Cardiac muscle cell (in vitro differentiated cells and primary cell): Measurements from ENCODE around the gene DAB1. TPM values are rescaled to one million over a fixed set of nuclear protein-coding genes. Genes with fewer than 3 reads are reported as not detected.

Experiments
- DNase-seq, 2 donors: peaks; one replicate each; pipeline versions ENCODE4 v3.0.0 to v3.0.0-alpha.2; 2010 to 2017; ENCODE audit warnings: low read depth in 1 of 2, low spot score in 1 of 2
- H3K27ac ChIP-seq: fragments of 200-600 bp; sonication (generic); 2 replicates; pipeline ENCODE4 v1.5.1; 2016
- H3K27me3 ChIP-seq: fragments of 200-600 bp; sonication (generic); 2 replicates; pipeline ENCODE4 v1.6.0; 2016; ENCODE audit warnings: control low read depth
- H3K36me3 ChIP-seq: fragments of 200-600 bp; sonication (generic); 2 replicates; pipeline ENCODE4 v1.5.1; 2016; ENCODE audit warnings: control low read depth
- H3K4me1 ChIP-seq: fragments of 200-600 bp; sonication (generic); 2 replicates; pipeline ENCODE4 v1.8.1; 2017; ENCODE audit warnings: low read depth, mild to moderate bottlenecking, mixed run types
- H3K4me3 ChIP-seq: fragments of 200-600 bp; sonication (generic); 2 replicates; pipeline ENCODE4 v1.5.1; 2016; ENCODE audit warnings: mild to moderate bottlenecking
- H3K9me3 ChIP-seq: fragments of 200-600 bp; sonication (generic); 2 replicates; pipeline ENCODE4 v1.5.1; 2017; ENCODE audit warnings: low read depth, mild to moderate bottlenecking, control low read depth
- polyA plus RNA-seq: library from polyadenylated mRNA; unstranded; fragments of >200 nt; fragmentation: Nextera tagmentation; extraction: Ambion mirVana; gene quantifications from 2 replicates; pipeline ENCODE4 v1.2.1, GENCODE V29; 2016
- total RNA-seq: library from RNA; depleted of rRNA; stranded (reverse); fragments of >200 nt; gene quantifications from 2 replicates; pipeline ENCODE4 v1.2.3, GENCODE V29; 2016
- TF ChIP-seq, protein P1 (sequence below): IDR thresholded peaks from 2 replicates; pipeline ENCODE4 v1.5.1; 2012; ENCODE audit warnings: low read depth, mild to moderate bottlenecking, low read length

DAB1 gene
- total and polyA plus RNA-seq, 2 experiments from 2014 or later = 24.1 to 26.6 TPM

DNA sequence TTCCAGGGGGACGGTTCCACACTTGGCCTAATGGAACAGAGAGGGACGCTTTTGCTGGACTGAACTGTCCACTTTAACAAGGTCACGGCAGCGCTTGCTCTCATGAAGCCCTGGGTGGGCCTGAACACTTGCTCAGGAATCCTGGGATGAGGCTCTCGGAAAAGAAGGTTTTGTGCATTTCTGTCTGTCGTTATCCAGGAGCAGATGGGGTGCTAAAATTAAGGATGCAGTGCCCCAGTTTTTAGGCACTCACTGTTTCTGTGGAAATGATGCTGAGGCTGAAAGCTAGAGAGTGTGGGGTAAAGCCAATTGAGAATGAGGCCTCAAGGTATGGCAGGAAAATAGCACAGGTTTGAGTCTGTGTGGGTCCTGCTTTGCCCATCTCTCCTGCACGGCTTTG is 111.0 kb downstream of the DAB1 start:
- Histone ChIP-seq H3K27me3 (no peaks in the 10 kb centered on the region), H3K4me3 (no peak overlapping the region), H3K9me3 (no peaks in the 10 kb centered on the region), H3K36me3 (no peaks in the 10 kb centered on the region), H3K27ac (no peak overlapping the region), H3K4me1 (no peaks in the 10 kb centered on the region)
- DNase-seq = no peak
- TF ChIP-seq, protein P1, sequence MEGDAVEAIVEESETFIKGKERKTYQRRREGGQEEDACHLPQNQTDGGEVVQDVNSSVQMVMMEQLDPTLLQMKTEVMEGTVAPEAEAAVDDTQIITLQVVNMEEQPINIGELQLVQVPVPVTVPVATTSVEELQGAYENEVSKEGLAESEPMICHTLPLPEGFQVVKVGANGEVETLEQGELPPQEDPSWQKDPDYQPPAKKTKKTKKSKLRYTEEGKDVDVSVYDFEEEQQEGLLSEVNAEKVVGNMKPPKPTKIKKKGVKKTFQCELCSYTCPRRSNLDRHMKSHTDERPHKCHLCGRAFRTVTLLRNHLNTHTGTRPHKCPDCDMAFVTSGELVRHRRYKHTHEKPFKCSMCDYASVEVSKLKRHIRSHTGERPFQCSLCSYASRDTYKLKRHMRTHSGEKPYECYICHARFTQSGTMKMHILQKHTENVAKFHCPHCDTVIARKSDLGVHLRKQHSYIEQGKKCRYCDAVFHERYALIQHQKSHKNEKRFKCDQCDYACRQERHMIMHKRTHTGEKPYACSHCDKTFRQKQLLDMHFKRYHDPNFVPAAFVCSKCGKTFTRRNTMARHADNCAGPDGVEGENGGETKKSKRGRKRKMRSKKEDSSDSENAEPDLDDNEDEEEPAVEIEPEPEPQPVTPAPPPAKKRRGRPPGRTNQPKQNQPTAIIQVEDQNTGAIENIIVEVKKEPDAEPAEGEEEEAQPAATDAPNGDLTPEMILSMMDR = no peak

DNA sequence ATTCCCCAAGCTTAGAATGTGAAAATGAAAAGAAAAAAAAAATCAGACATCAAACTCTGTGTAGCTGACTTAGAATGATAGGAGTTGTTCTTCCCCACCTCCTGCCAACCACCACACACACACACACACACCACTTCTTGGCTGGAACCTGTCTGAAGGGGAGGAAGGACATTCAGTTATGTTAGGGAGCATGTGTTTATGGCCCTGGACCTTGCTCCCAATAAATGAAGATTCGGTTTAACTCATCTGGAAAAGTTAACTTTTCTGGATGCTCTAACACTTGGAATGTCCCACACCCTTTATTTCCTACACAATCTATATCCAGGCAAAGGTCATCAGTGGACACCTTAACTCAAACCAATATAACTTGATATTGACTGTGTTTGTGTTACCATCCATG is 112.4 kb downstream of the DAB1 start:
- Histone ChIP-seq H3K27me3 (no peaks in the 10 kb centered on the region), H3K9me3 (no peaks in the 10 kb centered on the region), H3K4me1 (no peaks in the 10 kb centered on the region), H3K27ac (no peak overlapping the region), H3K4me3 (no peak overlapping the region), H3K36me3 (no peaks in the 10 kb centered on the region)
- TF ChIP-seq, protein P1 = no peak
- no peak for DNase-seq

DNA sequence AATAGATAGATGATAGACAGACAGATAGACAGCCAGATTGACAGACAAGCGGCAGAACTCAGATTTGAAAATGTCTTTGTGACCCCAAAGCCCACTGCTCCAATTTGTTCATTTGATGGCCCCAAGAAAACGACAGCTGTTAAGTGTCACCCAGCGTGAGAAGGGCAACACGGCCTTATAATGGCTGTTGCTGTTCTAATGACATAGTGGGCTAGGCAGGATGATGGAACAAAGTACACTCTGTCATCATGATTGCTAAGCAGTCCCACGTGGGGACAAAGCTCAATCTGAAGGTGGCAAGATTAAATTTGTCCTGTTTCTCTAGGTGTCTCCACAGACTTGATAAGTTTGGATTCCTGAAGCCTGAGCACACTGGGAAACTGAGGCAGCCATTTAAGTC is 112.9 kb downstream of the DAB1 start:
- Histone ChIP-seq H3K27ac (no peak overlapping the region), H3K9me3 (no peaks in the 10 kb centered on the region), H3K36me3 (no peaks in the 10 kb centered on the region), H3K4me1 (no peaks in the 10 kb centered on the region), H3K27me3 (no peaks in the 10 kb centered on the region), H3K4me3 (no peak overlapping the region)
- TF ChIP-seq, protein P1 = no peak
- DNase-seq = no peak

DNA sequence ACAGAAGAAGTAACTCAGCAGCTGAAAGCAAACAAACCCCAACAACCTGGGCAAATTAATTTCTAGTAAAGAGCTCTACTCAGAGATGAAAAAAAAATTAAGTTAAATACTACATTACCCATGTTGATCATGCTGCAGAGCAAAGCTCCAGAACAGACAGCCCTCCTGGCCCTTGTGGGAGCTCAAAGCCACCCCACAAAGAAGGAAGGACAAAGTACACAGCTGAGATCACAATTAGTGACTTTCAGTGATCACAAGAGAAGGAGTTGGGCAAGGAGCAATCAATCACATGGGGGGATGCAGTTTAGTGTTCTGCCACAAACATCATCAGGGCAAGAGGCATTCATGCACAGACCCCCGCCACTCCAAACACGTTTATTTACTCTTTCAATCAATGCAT is 114.2 kb downstream of the DAB1 start:
- Histone ChIP-seq H3K36me3 (no peaks in the 10 kb centered on the region), H3K9me3 (no peaks in the 10 kb centered on the region), H3K4me1 (no peaks in the 10 kb centered on the region), H3K27ac (no peak overlapping the region), H3K27me3 (no peaks in the 10 kb centered on the region), H3K4me3 (no peak overlapping the region)
- DNase-seq = no peak
- TF ChIP-seq, protein P1 = no peak

DNA sequence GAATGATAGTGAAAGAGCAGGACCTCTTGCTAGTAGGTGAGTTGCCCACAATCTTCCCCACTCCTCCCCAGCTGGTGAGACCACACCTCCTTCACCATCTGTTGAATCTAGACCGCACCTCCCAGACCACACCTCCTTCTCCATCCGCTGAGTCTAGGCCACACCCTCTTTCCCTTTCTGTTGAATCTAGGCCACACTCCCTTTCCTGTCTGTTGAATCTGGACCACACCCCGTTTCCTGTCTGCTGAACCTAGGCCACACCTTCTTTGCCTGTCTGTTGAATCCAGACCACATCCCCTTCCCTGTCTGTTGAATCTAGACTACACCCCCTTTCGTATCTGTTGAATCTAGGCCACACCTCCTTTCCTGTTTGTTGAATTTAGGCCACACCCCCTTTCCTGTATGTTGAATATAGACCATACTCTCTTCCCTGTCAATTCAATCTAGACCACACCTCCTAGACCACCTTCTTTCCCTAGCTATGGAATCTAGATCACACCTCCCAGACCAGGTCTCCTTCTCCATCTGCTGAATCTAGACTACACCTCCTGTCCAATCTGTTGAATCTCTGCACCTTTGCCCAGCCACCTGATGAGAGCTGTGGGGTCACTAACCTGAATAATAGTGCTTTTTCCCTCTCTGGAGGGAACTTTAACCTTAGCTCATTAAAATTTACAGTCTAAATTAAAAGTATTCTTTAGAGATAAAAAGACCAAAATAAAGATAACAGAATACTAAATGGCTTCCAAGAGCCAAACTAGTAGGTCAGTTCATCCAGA is 116.3 kb downstream of the DAB1 start:
- TF ChIP-seq, protein P1 = no peak
- Histone ChIP-seq H3K4me1 (peaks cover 11% of the 10 kb centered on the region), H3K9me3 (no peaks in the 10 kb centered on the region), H3K36me3 (no peaks in the 10 kb centered on the region), H3K27me3 (no peaks in the 10 kb centered on the region), H3K4me3 (no peak overlapping the region), H3K27ac (no peak overlapping the region)
- DNase-seq = no peak
